Activated T-cell treated with anti-CD3 and anti-CD28 coated beads, Interleukin-2, amount 50 U/mL, for 4 hours (primary cell): ENCODE data around the gene PAPPA. TPM values are rescaled to one million over a fixed set of nuclear protein-coding genes. Genes with fewer than 3 reads are reported as not detected.

Experiments
- ATAC-seq, 2 donors: fragments of 200-7000 bp; cut with Tn5 transposase; one replicate each; pipeline ENCODE4 v1.10.0; 2021
- DNase-seq: peaks from one replicate; pipeline ENCODE4 v3.0.0-alpha.2; 2020
- H3K27me3 Mint-ChIP-seq: one replicate; pipeline ENCODE4 v1.8.0; 2021; ENCODE audit warnings: low read depth, mixed read lengths
- H3K36me3 Mint-ChIP-seq: one replicate; pipeline ENCODE4 v1.8.0; 2022; ENCODE audit warnings: mixed read lengths; ENCODE audit not compliant: insufficient read depth
- H3K4me1 Mint-ChIP-seq: one replicate; pipeline ENCODE4 v1.8.0; 2021; ENCODE audit warnings: low read depth, mixed read lengths
- H3K4me3 Mint-ChIP-seq: one replicate; pipeline ENCODE4 v1.8.0; 2021; ENCODE audit warnings: mild to moderate bottlenecking, moderate library complexity, mixed read lengths
- H3K9me3 Mint-ChIP-seq: one replicate; pipeline ENCODE4 v1.8.0; 2021; ENCODE audit warnings: mixed read lengths
- total RNA-seq, 3 donors: library from RNA; stranded (reverse); gene quantifications; one replicate each; pipeline ENCODE4 v1.2.1, GENCODE V29; 2021

Gene PAPPA
- total RNA-seq, 3 donors from 2014 or later, result 0.22 to 0.28 TPM; not detected in 1

DNA sequence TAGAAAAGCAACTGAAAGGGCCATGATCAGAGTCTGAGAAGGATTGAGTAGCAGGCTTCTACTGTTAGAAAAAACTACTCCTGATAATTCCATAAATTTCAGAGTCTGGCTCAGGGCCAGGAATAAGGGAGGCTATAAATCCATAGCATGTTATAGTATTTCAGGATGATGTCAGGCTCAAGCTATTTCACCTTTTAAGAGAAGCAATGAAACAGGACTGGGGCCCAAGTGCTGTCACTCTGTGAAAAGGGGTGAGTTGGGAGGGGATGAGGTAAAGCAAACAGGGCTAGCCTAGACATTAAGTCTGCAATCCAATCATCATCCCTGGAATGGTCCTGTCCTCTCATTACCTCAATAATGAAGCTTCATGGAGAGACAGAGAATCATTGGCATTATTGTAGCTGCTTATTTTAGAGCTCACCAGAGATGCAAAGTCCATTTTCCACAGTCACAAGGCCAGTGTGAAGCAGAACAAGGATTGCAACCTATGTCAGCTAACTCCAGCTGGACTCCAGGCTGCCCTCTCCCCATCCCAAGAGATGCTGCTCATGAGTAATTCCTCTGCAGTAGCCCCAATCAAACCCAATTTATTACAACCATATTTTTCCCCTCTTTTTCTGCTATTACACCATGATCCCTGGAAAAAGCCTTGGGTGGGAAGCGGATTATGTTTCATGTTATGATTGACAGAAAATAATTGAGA, 56.0 kb downstream of the PAPPA start:
- Mint-ChIP-seq H3K27me3 (no peaks in the 10 kb centered on the region), H3K36me3 (no peaks in the 10 kb centered on the region), H3K4me3 (no peak overlapping the region), H3K4me1 (no peaks in the 10 kb centered on the region), H3K9me3 (no peaks in the 10 kb centered on the region)
- ATAC-seq (no peak), DNase-seq (no peak)

DNA sequence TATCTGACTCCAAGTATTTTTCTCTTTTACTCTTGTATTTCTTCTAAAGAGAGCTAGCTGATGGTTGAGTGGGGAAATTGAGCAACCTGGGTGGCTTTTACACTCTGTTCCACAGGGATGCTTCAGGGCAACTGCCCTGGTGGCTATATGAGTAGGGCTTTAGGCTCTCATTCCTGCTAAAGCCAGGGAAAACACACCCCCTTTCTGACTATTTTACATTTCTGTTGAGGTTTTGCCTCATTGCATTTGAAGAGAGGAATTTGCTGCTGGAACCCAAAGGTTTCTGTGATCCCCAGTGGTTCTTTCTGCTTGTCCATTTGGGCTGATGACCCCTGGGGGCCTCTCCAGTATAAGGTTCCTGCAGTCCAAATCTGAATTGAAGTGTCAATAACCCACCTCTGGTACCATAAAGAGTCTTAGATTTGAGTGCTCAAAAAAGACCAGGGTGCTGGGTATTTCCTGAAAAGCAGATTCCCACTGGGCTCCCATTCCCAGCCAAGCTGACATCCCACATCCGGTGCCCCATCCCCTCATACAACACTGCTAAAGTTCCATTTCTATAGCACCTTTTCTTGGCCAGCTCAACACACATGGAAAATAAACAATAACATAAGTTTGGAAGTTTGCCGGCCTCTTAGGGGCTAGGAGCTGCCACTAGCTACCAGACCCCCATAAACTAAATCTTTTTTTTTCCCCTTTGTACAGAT, 59.5 kb downstream of the PAPPA start:
- no peaks in the 10 kb centered on the region for H3K9me3 Mint-ChIP-seq
- no peaks in the 10 kb centered on the region for H3K4me1 Mint-ChIP-seq
- no peak for DNase-seq

DNA sequence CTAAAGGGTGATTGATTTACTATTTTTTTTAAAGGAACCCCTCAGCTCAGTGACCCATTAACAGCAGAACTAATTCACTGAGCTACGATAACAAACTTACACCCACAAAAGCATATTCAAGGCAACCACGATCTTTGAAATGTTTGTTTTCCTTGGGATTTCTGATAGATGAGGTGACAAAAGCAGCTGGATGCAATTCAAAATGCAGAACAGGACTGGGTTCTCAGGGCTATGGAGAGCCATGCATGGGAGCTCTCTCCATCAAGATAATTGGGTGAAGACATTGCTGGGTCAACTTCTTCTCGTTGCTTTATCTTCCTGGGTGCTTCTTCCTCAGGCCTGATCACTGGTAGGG, 60.1 kb downstream of the PAPPA start:
- no peak for ATAC-seq
- H3K4me3 Mint-ChIP-seq, result no peak overlapping the region
- no peaks in the 10 kb centered on the region for H3K4me1 Mint-ChIP-seq
- no peaks in the 10 kb centered on the region for H3K27me3 Mint-ChIP-seq
- no peak for DNase-seq
- H3K36me3 Mint-ChIP-seq, result no peaks in the 10 kb centered on the region
- no peaks in the 10 kb centered on the region for H3K9me3 Mint-ChIP-seq

More for the DNA sequence above, 59.5 kb downstream of the PAPPA start:
- Mint-ChIP-seq H3K27me3 (no peaks in the 10 kb centered on the region), H3K36me3 (no peaks in the 10 kb centered on the region), H3K4me3 (no peak overlapping the region)
- ATAC-seq, result no peak

DNA sequence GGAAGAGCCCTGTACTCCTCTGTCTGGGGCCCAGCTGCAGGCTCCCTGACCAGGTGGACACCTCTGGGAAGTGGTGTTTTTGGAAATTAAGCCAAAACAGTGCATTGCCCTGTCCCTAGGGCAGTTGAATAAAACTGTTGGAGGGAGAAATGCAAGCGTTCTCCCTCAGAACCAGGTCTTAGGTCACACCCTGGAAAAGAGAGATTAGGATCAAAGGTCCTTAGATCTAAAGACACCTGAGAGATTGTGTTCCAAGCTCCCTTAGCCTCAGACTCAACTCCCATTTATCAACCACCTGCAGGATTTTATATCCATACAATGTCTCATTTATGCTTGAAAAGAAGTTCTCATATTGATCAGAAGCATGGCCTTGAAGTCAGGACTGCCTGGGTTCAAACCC, 64.8 kb downstream of the PAPPA start:
- ATAC-seq (no peak), DNase-seq (no peak)
- no peaks in the 10 kb centered on the region for H3K36me3 Mint-ChIP-seq
- H3K4me1 Mint-ChIP-seq, result no peaks in the 10 kb centered on the region
- no peaks in the 10 kb centered on the region for H3K27me3 Mint-ChIP-seq
- H3K9me3 Mint-ChIP-seq, result peaks cover 4% of the 10 kb centered on the region
- no peak overlapping the region for H3K4me3 Mint-ChIP-seq

DNA sequence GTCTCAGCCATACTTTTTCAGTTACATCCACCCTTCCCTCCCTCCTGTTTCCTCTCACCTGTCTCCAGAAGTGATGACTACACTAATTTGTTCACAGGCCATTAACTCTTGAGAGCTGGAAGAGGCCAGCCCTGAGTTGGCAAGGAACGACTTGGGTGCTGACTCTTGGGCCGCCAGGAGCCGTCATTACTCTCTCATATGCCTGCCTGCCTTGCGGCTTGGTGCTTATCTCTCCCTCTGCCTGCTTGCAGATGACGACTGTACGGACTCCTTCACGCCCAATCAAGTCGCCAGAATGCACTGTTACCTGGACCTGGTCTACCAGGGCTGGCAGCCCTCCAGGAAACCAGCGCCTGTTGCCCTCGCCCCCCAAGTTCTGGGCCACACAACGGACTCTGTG, 66.1 kb downstream of the PAPPA start:
- H3K4me3 Mint-ChIP-seq, result no peak overlapping the region
- no peaks in the 10 kb centered on the region for H3K4me1 Mint-ChIP-seq
- DNase-seq, result no peak
- no peaks in the 10 kb centered on the region for H3K36me3 Mint-ChIP-seq
- H3K9me3 Mint-ChIP-seq, result peaks cover 4% of the 10 kb centered on the region
- no peak for ATAC-seq
- no peaks in the 10 kb centered on the region for H3K27me3 Mint-ChIP-seq

DNA sequence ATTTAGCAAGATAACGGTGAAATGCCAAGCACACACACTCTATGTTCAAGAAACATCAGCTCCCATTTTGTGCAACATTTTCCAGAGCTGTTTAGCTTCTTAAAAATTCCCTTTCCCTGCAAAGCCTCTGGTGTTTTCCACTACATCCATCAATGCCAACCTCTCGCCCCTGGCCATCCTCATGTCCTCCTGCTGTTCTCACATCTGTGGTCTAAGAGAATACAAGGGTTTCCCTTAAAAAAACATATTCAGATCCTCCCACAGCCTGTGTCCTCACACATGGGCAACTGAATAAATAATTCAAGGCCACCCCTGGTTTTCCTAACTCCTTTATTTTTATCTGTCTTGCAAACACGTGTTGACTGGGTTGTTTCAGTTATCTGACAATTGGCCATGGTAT, 70.3 kb downstream of the PAPPA start:
- no peaks in the 10 kb centered on the region for H3K4me1 Mint-ChIP-seq
- H3K27me3 Mint-ChIP-seq, result no peaks in the 10 kb centered on the region
- H3K36me3 Mint-ChIP-seq, result no peaks in the 10 kb centered on the region
- H3K4me3 Mint-ChIP-seq, result no peak overlapping the region
- DNase-seq (no peak), ATAC-seq (no peak)
- H3K9me3 Mint-ChIP-seq, result peaks cover 4% of the 10 kb centered on the region

DNA sequence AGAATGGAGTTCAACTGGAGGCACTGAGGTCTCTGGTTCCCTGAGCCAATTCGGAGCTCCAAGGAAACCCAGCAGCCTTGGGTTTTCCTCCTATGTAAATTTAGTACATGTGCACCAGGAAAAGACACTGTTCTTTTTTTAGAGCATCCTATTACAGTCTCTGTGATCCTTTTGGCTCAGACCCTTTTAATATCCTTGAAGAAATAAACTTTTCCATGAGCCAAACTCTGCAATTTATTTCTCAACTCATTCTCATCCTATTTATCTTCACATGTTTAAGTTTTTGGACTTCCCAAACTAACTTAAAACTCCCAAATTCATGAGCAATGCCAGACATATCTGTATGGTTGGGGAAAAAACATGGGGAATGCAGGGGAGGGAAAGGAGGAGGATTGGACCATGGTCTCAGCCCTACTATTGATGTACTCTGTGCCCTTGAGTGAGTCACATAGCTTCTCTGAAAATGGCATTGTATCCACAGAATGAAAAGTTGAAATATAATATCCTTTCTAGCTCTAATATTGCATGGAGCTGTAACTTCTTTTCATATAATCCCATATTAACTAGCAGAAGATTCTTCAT, 76.6 kb downstream of the PAPPA start:
- Mint-ChIP-seq H3K36me3 (no peaks in the 10 kb centered on the region), H3K9me3 (peaks cover 4% of the 10 kb centered on the region), H3K4me1 (no peaks in the 10 kb centered on the region), H3K27me3 (no peaks in the 10 kb centered on the region), H3K4me3 (no peak overlapping the region)
- no peak for DNase-seq
- no peak for ATAC-seq

DNA sequence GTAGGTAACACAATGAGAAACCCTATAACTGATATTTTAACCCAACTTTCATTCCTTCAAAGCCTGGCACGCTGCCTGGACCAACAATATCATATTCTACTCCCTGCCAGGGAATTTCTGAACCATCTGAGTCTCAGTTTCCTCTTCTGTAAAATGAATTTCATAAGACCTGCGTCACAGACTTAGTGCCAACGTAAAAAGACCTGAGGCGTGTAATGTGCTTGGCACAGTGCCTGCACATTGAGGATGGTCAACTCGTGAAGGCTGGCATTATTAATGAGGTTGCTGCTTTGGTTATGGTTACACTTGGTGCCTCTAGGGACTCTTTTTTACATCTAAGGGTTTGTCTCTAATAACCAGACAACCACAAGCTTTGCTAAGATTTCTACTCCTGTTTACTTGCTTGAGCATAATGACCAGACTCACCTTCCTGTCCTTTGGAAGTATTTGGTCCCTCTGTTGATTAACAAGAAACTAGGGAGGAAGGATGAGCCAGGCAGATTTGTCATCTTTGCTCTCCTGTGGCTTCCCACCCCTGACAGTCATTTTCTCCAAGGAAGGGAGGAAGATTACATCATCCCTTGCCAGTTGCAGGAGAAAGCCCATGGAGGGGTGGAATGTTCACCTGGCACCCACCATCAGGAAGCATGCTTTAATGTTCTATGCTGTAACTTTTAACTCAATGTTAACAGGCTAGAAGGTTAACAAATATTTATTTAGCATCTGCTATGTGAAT, 79.0 kb downstream of the PAPPA start:
- no peak for DNase-seq
- ATAC-seq, result no peak
- Mint-ChIP-seq H3K4me3 (no peak overlapping the region), H3K27me3 (no peaks in the 10 kb centered on the region), H3K4me1 (no peaks in the 10 kb centered on the region), H3K9me3 (peaks cover 4% of the 10 kb centered on the region), H3K36me3 (no peaks in the 10 kb centered on the region)

DNA sequence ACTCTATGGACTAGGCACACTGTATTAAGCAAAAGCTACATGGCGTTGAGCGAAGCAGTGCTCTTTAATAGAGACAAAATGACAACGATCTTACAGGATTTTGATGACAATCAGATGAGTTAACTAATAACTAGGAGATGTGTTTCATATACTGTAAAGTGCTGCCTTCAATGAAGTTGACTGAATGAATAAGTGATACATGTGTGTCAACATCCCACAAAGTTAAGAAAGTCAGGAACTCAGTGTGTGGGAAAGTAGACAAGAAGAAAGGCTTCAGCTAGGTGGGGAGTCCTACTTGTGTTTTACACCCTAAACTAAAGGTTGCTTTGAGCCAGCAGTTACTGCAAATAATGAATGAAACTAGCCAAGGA, 79.6 kb downstream of the PAPPA start:
- Mint-ChIP-seq H3K27me3 (no peaks in the 10 kb centered on the region), H3K4me3 (no peak overlapping the region), H3K36me3 (no peaks in the 10 kb centered on the region), H3K9me3 (peaks cover 4% of the 10 kb centered on the region), H3K4me1 (no peaks in the 10 kb centered on the region)
- ATAC-seq, result no peak
- no peak for DNase-seq

DNA sequence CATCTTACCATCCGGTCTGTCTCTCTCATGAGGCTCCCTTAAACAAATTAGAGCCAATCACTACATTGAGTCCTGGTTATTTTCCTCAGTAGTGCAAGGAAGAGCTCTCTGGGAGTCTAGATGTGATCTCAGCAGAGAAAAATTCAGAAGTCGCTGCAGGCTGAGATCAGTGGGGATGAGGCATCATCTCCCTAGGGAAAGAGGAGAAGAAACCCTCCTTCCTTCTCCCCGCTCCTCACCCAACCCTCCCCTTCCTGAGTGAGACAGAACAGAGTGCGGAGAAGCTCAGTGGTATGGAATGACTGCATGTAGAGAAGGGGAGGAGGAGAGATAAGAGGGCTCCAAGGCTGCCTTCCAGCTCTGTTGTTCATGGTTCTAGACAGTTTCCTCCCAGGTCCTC, 80.5 kb downstream of the PAPPA start:
- Mint-ChIP-seq H3K9me3 (peaks cover 4% of the 10 kb centered on the region), H3K27me3 (no peaks in the 10 kb centered on the region), H3K4me1 (no peaks in the 10 kb centered on the region), H3K4me3 (no peak overlapping the region), H3K36me3 (no peaks in the 10 kb centered on the region)
- DNase-seq (no peak), ATAC-seq (no peak)

DNA sequence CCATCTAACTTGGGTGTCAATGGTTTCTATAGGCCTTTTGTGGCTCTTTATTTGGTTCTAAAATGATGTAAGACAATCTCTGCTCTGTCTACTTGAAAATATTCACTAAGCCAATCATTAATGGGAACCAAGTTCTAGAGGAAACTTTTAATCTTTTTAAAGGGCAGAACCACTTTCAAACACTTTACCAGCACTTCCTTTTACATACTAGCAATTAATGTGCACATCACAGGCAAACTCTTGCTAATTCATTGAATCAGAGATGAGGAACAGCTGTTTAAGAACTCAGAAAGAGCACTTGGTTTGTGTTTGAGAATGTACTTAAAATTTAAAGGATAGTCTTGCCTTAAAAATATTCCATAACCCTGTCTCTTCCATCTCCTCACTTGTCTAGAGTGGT, 83.4 kb downstream of the PAPPA start:
- ATAC-seq (no peak), DNase-seq (no peak)
- no peaks in the 10 kb centered on the region for H3K27me3 Mint-ChIP-seq
- H3K36me3 Mint-ChIP-seq, result no peaks in the 10 kb centered on the region
- H3K4me1 Mint-ChIP-seq, result no peaks in the 10 kb centered on the region
- no peak overlapping the region for H3K4me3 Mint-ChIP-seq
- peaks cover 4% of the 10 kb centered on the region for H3K9me3 Mint-ChIP-seq

DNA sequence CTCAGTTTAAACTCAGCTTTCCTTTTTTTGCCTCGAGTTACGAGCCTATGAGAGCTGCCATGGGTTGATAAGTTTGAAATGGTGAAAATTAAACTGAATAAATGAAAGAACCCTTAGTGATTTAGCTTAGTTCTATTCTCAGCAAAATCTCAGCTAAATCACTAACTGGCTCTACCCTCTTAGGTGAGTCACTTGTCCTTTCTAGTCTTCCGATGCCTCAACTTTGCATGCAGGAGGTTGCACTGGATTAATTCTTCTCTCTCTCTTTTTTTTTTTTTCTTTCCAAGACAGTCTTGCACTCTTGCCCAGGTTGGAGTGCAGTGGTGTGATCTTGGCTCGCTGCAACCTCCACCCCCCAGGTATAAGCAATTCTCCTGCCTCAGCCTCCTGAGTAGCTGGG, 83.9 kb downstream of the PAPPA start:
- no peak overlapping the region for H3K4me3 Mint-ChIP-seq
- H3K36me3 Mint-ChIP-seq, result no peaks in the 10 kb centered on the region
- no peaks in the 10 kb centered on the region for H3K27me3 Mint-ChIP-seq
- H3K9me3 Mint-ChIP-seq, result no peaks in the 10 kb centered on the region
- DNase-seq, result no peak
- ATAC-seq, result no peak
- H3K4me1 Mint-ChIP-seq, result no peaks in the 10 kb centered on the region

DNA sequence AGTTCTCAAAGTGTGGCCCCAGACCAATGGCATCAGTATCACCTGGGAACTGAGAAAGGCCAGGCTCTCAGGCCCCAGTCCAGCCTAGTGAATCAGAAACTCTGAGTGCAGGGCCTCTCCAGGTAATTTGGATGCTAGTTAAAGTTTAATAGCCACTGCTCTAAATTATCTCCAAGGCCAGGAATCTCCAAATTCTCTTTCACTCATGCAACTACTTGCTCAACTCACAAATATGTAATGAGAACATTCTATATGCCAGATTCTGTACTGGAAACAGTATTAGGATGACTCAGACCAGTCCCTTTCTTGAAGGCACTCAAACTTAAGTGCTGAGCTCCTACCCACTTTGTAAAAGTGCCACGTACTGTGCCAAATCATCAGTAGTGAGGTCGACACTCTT, 84.6 kb downstream of the PAPPA start:
- Mint-ChIP-seq H3K9me3 (no peaks in the 10 kb centered on the region), H3K4me3 (no peak overlapping the region), H3K4me1 (no peaks in the 10 kb centered on the region), H3K27me3 (no peaks in the 10 kb centered on the region), H3K36me3 (no peaks in the 10 kb centered on the region)
- ATAC-seq (no peak), DNase-seq (no peak)

DNA sequence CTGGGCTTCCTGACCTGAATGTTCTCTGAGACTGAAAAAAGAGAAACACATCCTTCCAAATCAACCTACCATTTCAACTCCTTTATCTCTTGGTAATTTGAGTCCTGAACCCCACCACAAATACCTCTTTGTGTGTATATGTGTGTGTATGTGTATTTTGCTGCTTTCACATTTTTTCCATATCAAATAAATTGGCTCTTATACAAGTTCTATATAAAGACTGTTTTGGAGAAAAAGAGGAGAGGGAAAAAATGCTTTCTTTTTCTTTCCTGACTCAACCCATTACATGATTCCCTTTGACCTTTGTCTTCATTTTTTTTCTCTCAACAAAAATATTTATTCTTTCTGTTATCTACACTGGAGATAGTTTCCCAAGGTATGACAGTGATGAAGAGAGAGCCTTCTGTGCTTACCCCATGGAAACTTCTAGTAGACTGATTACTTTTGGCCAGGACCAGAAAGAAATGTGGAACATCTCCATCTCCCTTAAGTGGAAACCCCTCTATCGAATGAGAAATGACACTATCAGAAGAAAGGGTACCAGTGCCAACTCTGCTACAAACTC, 85.3 kb downstream of the PAPPA start:
- H3K4me1 Mint-ChIP-seq, result no peaks in the 10 kb centered on the region

More for the DNA sequence above, 85.3 kb downstream of the PAPPA start:
- no peak overlapping the region for H3K4me3 Mint-ChIP-seq
- H3K27me3 Mint-ChIP-seq, result no peaks in the 10 kb centered on the region
- H3K36me3 Mint-ChIP-seq, result no peaks in the 10 kb centered on the region
- ATAC-seq (no peak), DNase-seq (no peak)
- no peaks in the 10 kb centered on the region for H3K9me3 Mint-ChIP-seq
